NCI-H1930 (cell line): ENCODE measurements around the gene SLC31A1.

ENCODE experiments used
- DNase-seq, 2 experiments: peaks; one replicate each; lab custom pipeline; 2025; lab: John Stamatoyannopoulos, UW

Gene SLC31A1

DNA sequence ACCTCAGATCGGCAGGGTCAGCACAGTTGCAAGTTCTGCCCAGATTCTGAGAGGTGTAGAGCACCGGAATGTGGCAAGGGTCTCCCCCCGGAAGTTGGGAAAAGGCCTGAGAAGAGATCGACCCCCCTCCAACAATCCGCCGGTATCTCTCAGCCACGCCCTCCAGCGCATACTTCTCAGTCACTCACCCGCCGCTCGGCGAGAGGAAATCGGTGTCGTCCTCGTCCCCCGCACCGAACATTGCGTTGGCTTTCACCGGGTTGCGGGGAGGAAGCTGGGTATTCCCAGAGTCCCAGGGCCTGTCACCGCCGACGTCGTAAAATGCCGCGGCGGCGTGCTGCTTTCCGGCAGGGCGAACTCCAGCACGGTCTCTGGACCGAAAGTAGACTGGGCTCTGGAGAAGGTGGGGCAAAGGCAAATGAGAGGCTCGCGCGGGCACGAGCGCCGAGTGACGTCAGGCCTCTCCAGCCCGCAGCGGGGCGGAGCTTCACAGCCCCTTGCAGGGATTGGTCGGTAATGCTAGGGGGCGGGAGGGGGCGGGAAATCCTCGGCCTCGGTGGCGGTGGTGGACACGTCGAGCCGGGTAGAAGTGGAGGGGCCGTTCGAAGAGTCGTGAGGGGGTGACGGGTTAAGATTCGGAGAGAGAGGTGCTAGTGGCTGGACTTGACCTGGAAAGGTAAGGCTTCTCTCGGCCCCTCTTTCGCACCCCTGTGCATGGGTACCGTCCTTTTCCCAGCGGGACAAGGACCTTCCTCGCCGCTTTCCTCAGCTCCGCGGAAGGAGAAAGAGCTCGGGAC is at the start of gene SLC31A1, which contains the start of gene FKBP15:
Gene SLC31A1 (plus strand): TSS at position 542 of the 797 bp plus-strand sequence. CDS start 34,605 bp downstream, outside the sequence.
Gene FKBP15 (minus strand): TSS at position 275 of the 797 bp plus-strand sequence. CDS start 34 bp downstream, at position 241.
- DNase-seq, result peak; percentile 92 to 96

DNA sequence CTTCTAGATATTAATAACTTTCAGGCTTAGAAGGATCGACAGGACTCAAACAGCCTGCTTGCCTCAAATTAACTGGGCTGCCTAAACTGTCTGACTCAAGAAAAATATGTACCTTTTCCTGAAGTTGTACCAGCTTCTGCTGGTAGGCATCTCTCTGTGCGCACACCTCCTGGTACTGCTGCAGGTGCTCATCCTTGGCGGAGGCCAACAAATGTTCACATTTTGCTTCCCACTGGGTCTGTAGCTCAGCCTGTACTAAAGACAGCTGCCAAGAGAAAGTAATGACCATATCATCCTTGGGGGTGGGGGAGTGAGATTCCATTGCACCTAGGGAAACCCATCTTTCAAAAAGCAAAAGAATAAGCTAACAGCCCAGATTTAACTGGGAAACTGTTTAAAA is 48.0 kb upstream of the SLC31A1 start:
- DNase-seq, result no peak

DNA sequence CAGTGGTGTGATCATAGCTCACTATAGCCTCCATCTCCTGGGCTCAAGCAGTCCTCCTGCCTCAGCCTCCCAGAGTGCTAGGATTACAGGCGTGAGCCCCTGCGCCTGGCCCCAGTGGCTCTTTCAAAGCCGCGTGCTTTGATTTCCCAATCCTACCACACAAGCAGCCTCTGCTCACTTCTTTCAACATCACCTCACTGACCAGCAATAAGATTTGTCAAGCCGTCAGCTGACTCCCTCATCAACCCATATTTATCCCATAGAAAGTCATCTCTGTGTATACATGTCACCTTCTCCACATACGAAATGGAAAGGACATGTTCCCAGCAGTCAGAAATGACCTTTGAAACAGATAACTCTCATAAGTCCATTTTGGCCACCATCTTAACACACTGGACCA is 44.5 kb upstream of the SLC31A1 start:
- DNase-seq, result no peak

- no peak for DNase-seq
These were observed 44.1 kb upstream of the SLC31A1 start for GRCh38 chr9:113177251-113177650.

DNA sequence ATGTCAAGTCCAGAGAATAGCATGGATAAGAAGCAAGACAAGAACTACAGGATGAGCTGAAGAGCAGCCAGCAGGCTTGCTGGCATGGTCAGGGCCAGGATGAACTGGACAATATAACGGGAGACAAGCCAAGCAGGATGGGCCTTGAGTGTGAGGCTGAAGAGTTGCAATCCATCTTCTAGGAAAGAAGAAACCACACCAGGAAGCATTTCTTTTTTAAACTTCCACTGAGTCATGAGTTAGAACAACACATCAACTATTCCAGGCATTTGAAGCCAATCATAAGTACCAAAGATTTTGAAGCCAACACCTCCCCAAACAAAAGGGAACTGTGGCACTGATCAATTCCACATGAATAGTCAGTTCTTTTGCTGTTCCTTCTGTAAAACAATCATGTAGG is 43.3 kb upstream of the SLC31A1 start:
- no peak for DNase-seq

DNA sequence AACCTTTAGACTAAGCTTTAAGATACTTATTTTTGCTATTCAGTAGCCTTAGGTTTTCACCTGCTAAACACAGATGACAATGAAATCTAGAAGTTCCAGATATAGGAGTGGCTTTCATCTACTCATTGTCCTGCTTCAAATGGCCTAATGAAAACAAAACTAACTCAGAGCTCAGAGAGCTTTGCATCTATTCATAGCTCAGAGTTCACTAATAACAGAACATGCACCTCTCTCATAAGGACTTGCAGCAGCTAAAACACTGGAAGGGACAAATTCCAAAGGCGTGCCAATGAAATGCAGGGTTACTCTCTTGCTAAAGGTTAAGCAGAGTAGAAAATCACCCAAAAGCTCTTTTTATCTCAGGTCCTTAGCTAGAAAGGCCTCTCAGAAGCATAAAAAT is 41.5 kb upstream of the SLC31A1 start:
- no peak for DNase-seq

DNA sequence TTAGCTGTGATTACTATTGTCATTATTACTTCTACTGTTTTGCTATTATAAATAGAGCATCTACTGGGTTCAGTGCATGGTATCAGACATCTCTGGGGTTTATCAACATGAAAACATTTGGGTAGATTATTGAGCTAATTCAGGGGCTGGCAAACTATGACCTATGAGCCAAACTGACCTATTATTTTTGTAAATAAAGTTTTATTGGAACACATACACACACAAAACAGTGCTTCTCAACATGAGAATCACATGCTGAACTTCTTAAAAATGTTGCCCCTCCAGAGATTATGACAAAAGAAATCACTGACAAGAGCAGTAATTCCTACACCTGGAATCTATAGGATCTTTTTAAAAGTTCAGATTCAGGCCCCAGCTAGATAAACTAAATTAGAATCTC is 40.2 kb upstream of the SLC31A1 start:
- no peak for DNase-seq

DNA sequence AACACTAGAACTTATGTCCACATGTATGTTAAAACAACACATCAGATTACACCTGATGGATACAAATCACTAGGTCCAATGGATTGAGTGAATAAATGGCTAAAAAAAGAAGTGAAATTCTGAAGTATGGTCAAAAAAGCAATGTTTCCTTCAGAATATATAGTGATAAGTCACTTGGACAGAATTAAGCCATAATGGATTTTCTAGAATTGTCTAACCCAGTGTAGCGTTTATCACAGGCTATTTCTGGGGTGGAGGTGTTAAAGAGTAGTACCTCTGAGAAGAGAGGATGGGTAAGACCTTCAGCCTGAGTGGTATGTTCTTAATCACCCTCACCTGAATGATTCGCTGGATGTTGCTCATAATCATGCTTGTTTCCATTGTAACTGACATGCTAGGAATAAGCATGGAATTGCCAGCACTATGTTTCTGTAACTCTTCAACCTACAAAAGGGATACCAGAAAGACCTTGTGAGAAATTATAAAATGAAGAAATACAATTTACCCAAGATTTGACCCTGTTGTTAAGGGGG is 37.3 kb upstream of the SLC31A1 start:
- no peak for DNase-seq

DNA sequence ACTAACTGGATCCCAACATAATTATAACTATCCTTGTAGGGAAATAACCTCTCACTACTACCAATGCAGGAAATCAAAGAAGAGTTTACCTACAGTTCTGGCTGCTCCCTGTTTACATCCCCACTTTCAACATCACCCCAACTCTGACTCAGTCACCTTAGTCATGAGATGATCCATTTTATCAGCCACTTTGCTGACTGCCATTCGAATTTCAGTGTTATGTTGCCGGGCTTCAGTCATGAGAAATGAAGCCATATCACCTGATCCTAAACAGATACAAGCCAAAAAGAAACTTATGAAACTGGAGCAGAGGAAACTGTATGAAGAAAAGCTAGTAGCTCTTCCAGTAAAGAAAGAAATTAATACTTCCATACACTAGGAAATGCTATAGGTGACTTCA is 36.8 kb upstream of the SLC31A1 start:
- DNase-seq, result no peak

DNA sequence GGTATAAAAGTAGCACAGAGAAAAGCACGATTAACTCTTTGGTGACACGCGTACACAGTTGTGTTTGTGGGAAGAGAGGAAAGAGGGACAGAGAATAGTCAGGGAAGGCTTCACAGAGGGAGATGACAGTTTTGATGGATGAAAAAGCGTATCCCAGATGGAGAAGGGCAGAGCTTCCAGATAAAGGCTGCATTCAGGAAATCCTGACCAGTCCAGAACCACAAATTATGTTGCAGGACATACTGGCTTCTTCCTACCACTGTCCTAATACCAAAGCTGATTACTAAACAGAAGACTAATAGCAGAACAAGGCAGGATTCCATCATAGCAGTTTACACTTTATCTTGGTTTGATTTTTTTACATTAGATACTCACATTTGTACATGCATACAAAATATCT is 36.1 kb upstream of the SLC31A1 start:
- DNase-seq, result no peak

GRCh38 chr9:113186137-113186755 is 35.1 kb upstream of the SLC31A1 start:
- DNase-seq, result no peak

DNA sequence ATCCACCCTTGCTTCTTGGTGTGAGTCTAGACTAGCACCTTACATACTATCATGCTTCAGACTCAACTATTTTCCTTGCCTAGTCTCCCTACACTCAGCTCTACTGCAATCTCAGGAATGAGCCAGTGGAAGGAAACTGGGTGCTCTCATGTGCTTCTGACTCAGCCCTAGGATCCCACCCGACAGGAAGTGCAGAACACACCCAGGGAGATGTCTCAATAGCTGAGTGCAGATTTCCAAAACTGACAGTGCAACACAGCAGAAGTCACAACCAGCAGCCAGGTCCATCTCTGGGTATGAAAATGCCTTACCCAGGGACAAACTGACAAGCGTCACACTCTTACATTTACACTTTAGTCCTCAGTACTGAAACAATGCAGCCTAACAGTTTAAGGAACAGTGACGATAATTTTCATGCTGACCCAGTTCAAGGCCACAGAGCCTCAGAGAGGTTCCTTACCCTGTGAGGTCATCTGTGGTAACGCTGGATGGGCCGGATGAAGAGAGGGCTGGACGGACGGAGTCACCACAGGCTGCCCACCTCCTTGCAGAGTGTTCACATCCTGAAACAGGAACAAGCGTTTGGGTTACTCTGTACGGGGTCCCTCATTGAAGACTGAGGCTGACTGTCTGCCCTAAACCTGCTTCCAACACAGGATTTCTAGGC is 33.3 kb upstream of the SLC31A1 start:
- no peak for DNase-seq

GRCh38 chr9:113192455-113192854 is 28.9 kb upstream of the SLC31A1 start:
- no peak for DNase-seq

- DNase-seq, result no peak
These were observed 21.5 kb upstream of the SLC31A1 start for GRCh38 chr9:113199683-113200329.

- no peak for DNase-seq
These were observed 15.9 kb upstream of the SLC31A1 start for GRCh38 chr9:113205432-113205831.

DNA sequence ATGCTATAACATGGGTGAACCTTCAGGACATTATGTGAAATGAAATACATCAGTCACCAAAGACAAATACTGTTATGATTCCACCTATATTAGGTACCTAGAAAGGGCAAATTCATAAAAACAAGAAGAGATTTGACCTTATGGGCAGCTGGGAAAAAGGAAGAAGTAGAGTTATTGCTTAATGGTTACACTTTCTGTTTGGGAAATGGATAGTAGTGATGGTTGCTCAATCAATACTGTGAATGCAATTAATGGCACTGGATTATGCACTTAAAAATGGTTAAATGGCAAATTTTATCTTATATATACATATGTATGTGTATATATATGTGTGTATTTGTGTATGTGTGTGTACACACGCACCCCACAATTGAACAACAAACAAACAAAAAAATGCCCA is 15.5 kb upstream of the SLC31A1 start:
- no peak for DNase-seq

DNA sequence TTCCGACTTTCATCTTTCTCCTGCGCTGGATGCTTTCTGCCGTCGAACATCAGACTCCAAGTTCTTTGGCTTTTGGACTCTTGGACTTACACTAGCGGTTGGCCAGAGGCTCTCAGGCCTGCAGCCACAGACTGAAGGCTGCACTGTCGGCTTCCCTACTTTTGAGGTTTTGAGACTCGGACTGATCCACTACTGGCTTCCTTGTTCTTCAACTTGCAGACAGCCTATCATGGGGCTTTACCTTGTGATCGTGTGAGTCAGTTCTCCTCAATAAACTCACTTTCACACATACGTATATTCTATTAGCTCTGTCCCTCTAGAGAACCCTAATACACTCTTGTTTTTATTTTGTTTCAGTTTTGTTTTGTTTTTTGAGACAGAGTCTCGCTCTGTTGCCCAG is 10.5 kb upstream of the SLC31A1 start:
- no peak for DNase-seq

GRCh38 chr9:113215132-113215531 is 6.2 kb upstream of the SLC31A1 start:
- no peak for DNase-seq

- no peak for DNase-seq
These were observed 4.9 kb upstream of the SLC31A1 start for GRCh38 chr9:113216406-113216805.

- DNase-seq, result no peak
These were observed 2.0 kb upstream of the SLC31A1 start for GRCh38 chr9:113219186-113219936.

DNA sequence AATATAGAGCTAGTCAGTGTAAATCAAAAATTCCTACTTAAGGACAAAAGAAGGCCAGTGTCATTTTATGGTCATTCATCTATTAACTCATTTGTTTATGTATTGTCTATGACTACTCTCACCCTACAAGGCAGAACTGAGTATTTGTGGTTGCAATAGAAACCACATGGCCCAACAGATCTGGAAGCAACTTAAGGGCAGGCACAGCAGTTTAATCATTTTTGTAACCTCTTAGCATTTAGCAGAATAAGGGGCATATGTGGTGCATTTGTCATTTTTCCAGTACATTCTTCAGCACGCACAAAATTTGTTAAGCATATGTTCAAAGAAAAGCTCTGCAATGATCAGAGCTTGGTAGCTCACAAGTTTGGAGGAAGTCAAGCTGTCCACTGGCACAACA is 1.4 kb upstream of the SLC31A1 start:
- no peak for DNase-seq
